Activated T-cell treated with anti-CD3 and anti-CD28 coated beads, Interleukin-2, amount 50 U/mL, for 72 hours (primary cell): ENCODE measurements around the gene ASB11. TPM values are rescaled to one million over a fixed set of nuclear protein-coding genes. Genes with fewer than 3 reads are reported as not detected.
A peak's percentile ranks its signal among the peaks of the same experiment; 100 is the strongest.
"Not testable (repeated sequence)": the region's sequence is repeated elsewhere in the genome, so short reads cannot be mapped to it uniquely, and the experiment has no call there.

Experiments used
- ATAC-seq, 2 donors: fragments of 150-1000 bp; cut with Tn5 transposase; replicated peaks in 1 of 2; 2 replicates each; pipeline ENCODE4 v1.10.0; 2021; ENCODE audit warnings: moderate library complexity in 2 of 2, mild to moderate bottlenecking in 1 of 2
- DNase-seq, 2 donors: peaks; one replicate each; pipeline ENCODE4 v3.0.0; 2021 to 2022; ENCODE audit warnings: mixed read lengths in 1 of 2
- H3K27ac Mint-ChIP-seq: one replicate; pipeline ENCODE4 v1.8.0; 2022; ENCODE audit warnings: mild to moderate bottlenecking, moderate library complexity, mixed read lengths
- H3K27me3 Mint-ChIP-seq: one replicate; pipeline ENCODE4 v1.8.0; 2022; ENCODE audit warnings: low read depth, mixed read lengths
- H3K36me3 Mint-ChIP-seq, 2 donors: one replicate each; pipeline ENCODE4 v1.8.0; 2022; ENCODE audit warnings: mixed read lengths in 2 of 2, mild to moderate bottlenecking in 1 of 2; ENCODE audit not compliant: insufficient read depth in 2 of 2
- H3K4me1 Mint-ChIP-seq: one replicate; pipeline ENCODE4 v1.8.0; 2022; ENCODE audit warnings: low read depth, mixed read lengths
- H3K4me3 Mint-ChIP-seq, 2 donors: one replicate each; pipeline ENCODE4 v1.8.0; 2022; ENCODE audit warnings: mild to moderate bottlenecking in 2 of 2, mixed read lengths in 2 of 2, moderate library complexity in 2 of 2
- H3K9me3 Mint-ChIP-seq, 2 donors: one replicate each; pipeline ENCODE4 v1.8.0; 2022; ENCODE audit warnings: mixed read lengths in 2 of 2
- total RNA-seq, 2 donors: library from RNA; stranded (reverse); gene quantifications; one replicate each; pipeline ENCODE4 v1.2.3, GENCODE V29; 2022

Gene ASB11
- total RNA-seq, 2 donors from 2014 or later: not detected

GRCh38 chrX:15328821-15329220 is 13.4 kb upstream of the ASB11 start:
- no peak overlapping the region for H3K27ac Mint-ChIP-seq

GRCh38 chrX:15328131-15328530 is 12.7 kb upstream of the ASB11 start:
- peaks cover 1 to 5% of the 10 kb centered on the region in 2 donors for H3K36me3 Mint-ChIP-seq
- peaks cover 7% of the 10 kb centered on the region for H3K27me3 Mint-ChIP-seq
- H3K9me3 Mint-ChIP-seq: no peaks in the 10 kb centered on the region
- H3K4me3 Mint-ChIP-seq: no peak overlapping the region
- H3K4me1 Mint-ChIP-seq: peaks cover 7% of the 10 kb centered on the region
- ATAC-seq (no peak), DNase-seq (no peak)
- H3K27ac Mint-ChIP-seq: peak overlapping the region; percentile 77

More at GRCh38 chrX:15328821-15329220, 13.4 kb upstream of the ASB11 start:
- no peaks in the 10 kb centered on the region for H3K9me3 Mint-ChIP-seq
- peaks cover 1 to 4% of the 10 kb centered on the region in 2 donors for H3K36me3 Mint-ChIP-seq
- no peak overlapping the region for H3K4me3 Mint-ChIP-seq
- DNase-seq (no peak), ATAC-seq (no peak)
- peaks cover 7% of the 10 kb centered on the region for H3K27me3 Mint-ChIP-seq
- H3K4me1 Mint-ChIP-seq: peaks cover 7% of the 10 kb centered on the region

GRCh38 chrX:15322472-15322871 is 7.0 kb upstream of the ASB11 start:
- Mint-ChIP-seq H3K27ac (no peak overlapping the region), H3K36me3 (peaks cover 4 to 7% of the 10 kb centered on the region in 2 donors), H3K9me3 (no peaks in the 10 kb centered on the region)

GRCh38 chrX:15322072-15322471 is 6.6 kb upstream of the ASB11 start:
- H3K27me3 Mint-ChIP-seq: peaks cover 11% of the 10 kb centered on the region
- no peaks in the 10 kb centered on the region for H3K9me3 Mint-ChIP-seq
- no peak for ATAC-seq
- H3K36me3 Mint-ChIP-seq: peaks cover 4 to 7% of the 10 kb centered on the region in 2 donors
- H3K27ac Mint-ChIP-seq: no peak overlapping the region
- no peak overlapping the region for H3K4me3 Mint-ChIP-seq
- DNase-seq: no peak
- H3K4me1 Mint-ChIP-seq: no peaks in the 10 kb centered on the region

More at GRCh38 chrX:15322472-15322871, 7.0 kb upstream of the ASB11 start:
- ATAC-seq (no peak), DNase-seq (no peak)
- Mint-ChIP-seq H3K4me1 (no peaks in the 10 kb centered on the region), H3K4me3 (no peak overlapping the region), H3K27me3 (peaks cover 11% of the 10 kb centered on the region)

GRCh38 chrX:15321447-15321846 is 6.0 kb upstream of the ASB11 start:
- DNase-seq (no peak), ATAC-seq (no peak)
- H3K27ac Mint-ChIP-seq: no peak overlapping the region
- H3K4me1 Mint-ChIP-seq: no peaks in the 10 kb centered on the region
- H3K4me3 Mint-ChIP-seq: no peak overlapping the region
- H3K36me3 Mint-ChIP-seq: peaks cover 4 to 7% of the 10 kb centered on the region in 2 donors
- H3K9me3 Mint-ChIP-seq: no peaks in the 10 kb centered on the region
- H3K27me3 Mint-ChIP-seq: peaks cover 11% of the 10 kb centered on the region

- peaks cover 4 to 7% of the 10 kb centered on the region in 2 donors for H3K36me3 Mint-ChIP-seq
- ATAC-seq (no peak), DNase-seq (no peak)
- no peak overlapping the region for H3K4me3 Mint-ChIP-seq
- H3K27ac Mint-ChIP-seq: no peak overlapping the region
- H3K27me3 Mint-ChIP-seq: peaks cover 11% of the 10 kb centered on the region
- H3K9me3 Mint-ChIP-seq: no peaks in the 10 kb centered on the region
- no peaks in the 10 kb centered on the region for H3K4me1 Mint-ChIP-seq
Measured at GRCh38 chrX:15320297-15320696, 4.9 kb upstream of the ASB11 start.

GRCh38 chrX:15319075-15319474 is 3.6 kb upstream of the ASB11 start:
- Mint-ChIP-seq H3K27me3 (peaks cover 11% of the 10 kb centered on the region), H3K9me3 (no peaks in the 10 kb centered on the region), H3K27ac (no peak overlapping the region), H3K4me3 (no peak overlapping the region), H3K4me1 (no peaks in the 10 kb centered on the region), H3K36me3 (peaks cover 2 to 5% of the 10 kb centered on the region in 2 donors)
- DNase-seq: no peak
- ATAC-seq: no peak

- no peak overlapping the region for H3K27ac Mint-ChIP-seq
- H3K9me3 Mint-ChIP-seq: no peaks in the 10 kb centered on the region
- DNase-seq (no peak), ATAC-seq (no peak)
- H3K4me3 Mint-ChIP-seq: no peak overlapping the region
- no peaks in the 10 kb centered on the region for H3K4me1 Mint-ChIP-seq
- peaks cover 0 to 1% of the 10 kb centered on the region in 2 donors for H3K36me3 Mint-ChIP-seq
- no peaks in the 10 kb centered on the region for H3K27me3 Mint-ChIP-seq
Measured at GRCh38 chrX:15314472-15314871, 968 bp downstream of the ASB11 start.

- no peaks in the 10 kb centered on the region for H3K4me1 Mint-ChIP-seq
- DNase-seq (no peak), ATAC-seq (no peak)
- no peaks in the 10 kb centered on the region for H3K9me3 Mint-ChIP-seq
- H3K36me3 Mint-ChIP-seq: no peaks in the 10 kb centered on the region
- no peak overlapping the region for H3K27ac Mint-ChIP-seq
- no peak overlapping the region for H3K4me3 Mint-ChIP-seq
- peaks cover 5% of the 10 kb centered on the region for H3K27me3 Mint-ChIP-seq
Measured at GRCh38 chrX:15311119-15311518, 4.3 kb downstream of the ASB11 start.

GRCh38 chrX:15310117-15310516 is 5.3 kb downstream of the ASB11 start:
- no peaks in the 10 kb centered on the region for H3K4me1 Mint-ChIP-seq
- DNase-seq (no peak), ATAC-seq (no peak)
- peaks cover 10% of the 10 kb centered on the region for H3K27me3 Mint-ChIP-seq
- H3K27ac Mint-ChIP-seq: no peak overlapping the region
- H3K4me3 Mint-ChIP-seq: no peak overlapping the region
- no peaks in the 10 kb centered on the region for H3K36me3 Mint-ChIP-seq
- no peaks in the 10 kb centered on the region for H3K9me3 Mint-ChIP-seq

- H3K4me1 Mint-ChIP-seq, DNase-seq, ATAC-seq, H3K27ac Mint-ChIP-seq, H3K4me3 Mint-ChIP-seq, H3K36me3 Mint-ChIP-seq, H3K9me3 Mint-ChIP-seq: not testable (repeated sequence)
- H3K27me3 Mint-ChIP-seq: peaks cover 24% of the 10 kb centered on the region
Measured at GRCh38 chrX:15305899-15306298, 9.5 kb downstream of the ASB11 start.

- H3K36me3 Mint-ChIP-seq: no peaks in the 10 kb centered on the region
- DNase-seq: peak; percentile 43 to 54
- H3K27ac Mint-ChIP-seq: peak overlapping the region; percentile 46
- peaks cover 7% of the 10 kb centered on the region for H3K4me1 Mint-ChIP-seq
- peak; percentile 91 to 97 for ATAC-seq
- H3K9me3 Mint-ChIP-seq: no peaks in the 10 kb centered on the region
- H3K4me3 Mint-ChIP-seq: no peak overlapping the region
- peaks cover 38% of the 10 kb centered on the region for H3K27me3 Mint-ChIP-seq
Measured at GRCh38 chrX:15301924-15302323, 13.5 kb downstream of the ASB11 start.

GRCh38 chrX:15299941-15300851 is 15.2 kb downstream of the ASB11 start:
- Mint-ChIP-seq H3K4me3 (no peak overlapping the region), H3K27me3 (peaks cover 33% of the 10 kb centered on the region), H3K9me3 (no peaks in the 10 kb centered on the region), H3K27ac (no peak overlapping the region), H3K36me3 (no peaks in the 10 kb centered on the region), H3K4me1 (peaks cover 7% of the 10 kb centered on the region)
- no peak for ATAC-seq
- DNase-seq: no peak
